ENCODE results near the gene MPST. TPM values are rescaled to one million over a fixed set of nuclear protein-coding genes. Genes with fewer than 3 reads are reported as not detected.
A peak's percentile ranks its signal among the peaks of the same experiment; 100 is the strongest.

Gene MPST
- total and polyA plus RNA-seq, 12 donors: 7.9 to 332 (median 143) TPM

GRCh38 chr22:37045958-37046357 lies 26.4 kb downstream of the MPST start:
- Histone ChIP-seq H3K36me3 (replicated peaks in 1 of 2) (no peaks in the 10 kb centered on the region), H3K4me1 (replicated peaks in 1 of 2) (peaks cover 0 to 3% of the 10 kb centered on the region in 2 donors), H3K27me3 (no peaks in the 10 kb centered on the region), H3K4me3 (no peak overlapping the region), H3K9me3 (replicated peaks in 1 of 3) (no peaks in the 10 kb centered on the region), H3K27ac (no peak overlapping the region)
- peak in 1 of 7 donors; percentile 38 for DNase-seq
- intact Hi-C loops (cut with DNase I): loop anchor here in 1 of 2 donors (10.0 kb wide), 1 partner anchor 171 kb away; no protein-coding TSS in a partner anchor
- no peak for TF ChIP-seq POLR2A (IDR thresholded peaks at IDR 0.05)
- TF ChIP-seq CTCF (IDR thresholded peaks at IDR 0.05): peak; percentile 19 to 46 (median 38)
- WGBS, 4 donors: 29 to 49% (median 42%) methylated on average over 4 of the region's 4 CpGs

- Histone ChIP-seq H3K36me3 (replicated peaks in 1 of 2) (no peaks in the 10 kb centered on the region), H3K9me3 (replicated peaks in 1 of 3) (no peaks in the 10 kb centered on the region), H3K4me3 (no peak overlapping the region), H3K27me3 (no peaks in the 10 kb centered on the region), H3K27ac (no peak overlapping the region), H3K4me1 (replicated peaks in 1 of 2) (no peaks in the 10 kb centered on the region)
- TF ChIP-seq POLR2A (IDR thresholded peaks at IDR 0.05) (no peak), CTCF (IDR thresholded peaks at IDR 0.05) (no peak)
- no peak for DNase-seq
- intact Hi-C loops (cut with DNase I): loop anchor here in 1 of 2 donors (10.0 kb wide), 1 partner anchor 172 kb away; no protein-coding TSS in a partner anchor
- 93 to 95% (median 94%) methylated on average over 6 of the region's 6 CpGs for WGBS, 4 donors
Observed at GRCh38 chr22:37046589-37046988, 27.0 kb downstream of the MPST start.

GRCh38 chr22:37047006-37047405 lies 27.5 kb downstream of the MPST start:
- WGBS, 4 donors: 88 to 97% (median 93%) methylated on average over 6 to 7 of the region's 7 CpGs
- H3K4me1 ChIP-seq (replicated peaks in 1 of 2): peaks cover 1 to 4% of the 10 kb centered on the region in 2 donors
- no peaks in the 10 kb centered on the region for H3K27me3 ChIP-seq
- H3K4me3 ChIP-seq: no peak overlapping the region
- H3K36me3 ChIP-seq (replicated peaks in 1 of 2): no peaks in the 10 kb centered on the region
- no peaks in the 10 kb centered on the region for H3K9me3 ChIP-seq (replicated peaks in 1 of 3)
- intact Hi-C loops (cut with DNase I): loop anchor here in 1 of 2 donors (10.0 kb wide), 1 partner anchor 172 kb away; no protein-coding TSS in a partner anchor
- no peak overlapping the region for H3K27ac ChIP-seq
- no peak for DNase-seq
- TF ChIP-seq CTCF (IDR thresholded peaks at IDR 0.05): no peak
- no peak for TF ChIP-seq POLR2A (IDR thresholded peaks at IDR 0.05)

GRCh38 chr22:37048133-37048532 lies 28.6 kb downstream of the MPST start:
- intact Hi-C loops (cut with DNase I): loop anchor here in 1 of 2 donors (10.0 kb wide), 1 partner anchor 173 kb away; no protein-coding TSS in a partner anchor
- DNase-seq: no peak
- no peak overlapping the region for H3K4me3 ChIP-seq
- H3K9me3 ChIP-seq (replicated peaks in 1 of 3): no peaks in the 10 kb centered on the region
- H3K27ac ChIP-seq: no peak overlapping the region
- no peaks in the 10 kb centered on the region for H3K27me3 ChIP-seq
- TF ChIP-seq POLR2A (IDR thresholded peaks at IDR 0.05) (no peak), CTCF (IDR thresholded peaks at IDR 0.05) (no peak)
- H3K36me3 ChIP-seq (replicated peaks in 1 of 2): no peaks in the 10 kb centered on the region
- peaks cover 9 to 12% of the 10 kb centered on the region in 2 donors for H3K4me1 ChIP-seq (replicated peaks in 1 of 2)
- 81 to 90% (median 84%) methylated on average over 6 of the region's 6 CpGs for WGBS, 4 donors

All from adrenal gland (tissue), 12 donors.